ENCODE measurements around the gene AGPS.
A peak's percentile ranks its signal among the peaks of the same experiment; 100 is the strongest.
"Not testable (repeated sequence)": the region's sequence is repeated elsewhere in the genome, so short reads cannot be mapped to it uniquely, and the experiment has no call there.

Gene AGPS

GRCh38 chr2:177424120-177424519 lies 31.5 kb downstream of the AGPS start:
- not testable (repeated sequence) for DNase-seq

GRCh38 chr2:177424620-177425019 lies 32.0 kb downstream of the AGPS start:
- not testable (repeated sequence) for DNase-seq

- no peak for DNase-seq
These were observed 34.7 kb downstream of the AGPS start for GRCh38 chr2:177427316-177427715.

- not testable (repeated sequence) for DNase-seq
These were observed 35.4 kb downstream of the AGPS start for GRCh38 chr2:177427936-177428335.

GRCh38 chr2:177429688-177430325 lies 37.2 kb downstream of the AGPS start:
- no peak for DNase-seq

GRCh38 chr2:177430411-177430810 lies 37.8 kb downstream of the AGPS start:
- peak; percentile 20 to 61 (median 32) for DNase-seq

- DNase-seq: not testable (repeated sequence)
These were observed 38.6 kb downstream of the AGPS start for GRCh38 chr2:177431111-177431725.

GRCh38 chr2:177432703-177433102 lies 40.1 kb downstream of the AGPS start:
- DNase-seq: no peak

GRCh38 chr2:177433402-177433801 lies 40.8 kb downstream of the AGPS start:
- no peak for DNase-seq

- no peak for DNase-seq
These were observed 41.9 kb downstream of the AGPS start for GRCh38 chr2:177434475-177434874.

- peak; percentile 62 to 70 (median 65) for DNase-seq
These were observed 52.6 kb downstream of the AGPS start for GRCh38 chr2:177445200-177445599.

GRCh38 chr2:177448031-177448430 lies 55.5 kb downstream of the AGPS start:
- DNase-seq: no peak

GRCh38 chr2:177449159-177449558 lies 56.6 kb downstream of the AGPS start:
- DNase-seq: peak; percentile 7 to 20 (median 8)

- no peak for DNase-seq
These were observed 62.6 kb downstream of the AGPS start for GRCh38 chr2:177455187-177455586.

GRCh38 chr2:177459756-177460155 lies 67.2 kb downstream of the AGPS start:
- not testable (repeated sequence) for DNase-seq

GRCh38 chr2:177460973-177461585 lies 68.5 kb downstream of the AGPS start:
- DNase-seq: no peak

- no peak for DNase-seq
These were observed 72.0 kb downstream of the AGPS start for GRCh38 chr2:177464549-177464948.

GRCh38 chr2:177465400-177466138 lies 73.0 kb downstream of the AGPS start:
- no peak for DNase-seq

- DNase-seq: no peak
These were observed 74.0 kb downstream of the AGPS start for GRCh38 chr2:177466337-177467195.

GRCh38 chr2:177467646-177468045 lies 75.1 kb downstream of the AGPS start:
- peak; percentile 4 to 50 (median 46) for DNase-seq

GRCh38 chr2:177471990-177472389 lies 79.4 kb downstream of the AGPS start:
- DNase-seq: no peak

- no peak for DNase-seq
These were observed 81.7 kb downstream of the AGPS start for GRCh38 chr2:177474301-177474700.

- DNase-seq: no peak
These were observed 82.4 kb downstream of the AGPS start for GRCh38 chr2:177474998-177475397.

Measured in suppressor macrophage treated with lipopolysaccharide for 1 hour (primary cell).